Muscle of arm (tissue), 12 donors: ENCODE data around the gene PHACTR3. TPM values are rescaled to one million over a fixed set of nuclear protein-coding genes. Genes with fewer than 3 reads are reported as not detected.

Experiments used
- DNase-seq: peaks from one replicate; pipeline ENCODE4 v3.0.0-alpha.2; 2013
- polyA plus RNA-seq, 12 donors: library from polyadenylated mRNA; unstranded; fragments of 120-200 nt; gene quantifications; one replicate each; pipeline ENCODE4 v1.2.1, GENCODE V29; 2013; ENCODE audit not compliant: insufficient read length in 12 of 12

The PHACTR3 gene
- polyA plus RNA-seq, 12 donors = 4.4 to 22.4 (median 9.2) TPM; not detected in 1

GRCh38 chr20:59748619-59749191, 144.4 kb downstream of the PHACTR3 start:
- peak; percentile 82 for DNase-seq

- DNase-seq = peak; percentile 68
These were observed 145.0 kb downstream of the PHACTR3 start for GRCh38 chr20:59749301-59749700.

DNA sequence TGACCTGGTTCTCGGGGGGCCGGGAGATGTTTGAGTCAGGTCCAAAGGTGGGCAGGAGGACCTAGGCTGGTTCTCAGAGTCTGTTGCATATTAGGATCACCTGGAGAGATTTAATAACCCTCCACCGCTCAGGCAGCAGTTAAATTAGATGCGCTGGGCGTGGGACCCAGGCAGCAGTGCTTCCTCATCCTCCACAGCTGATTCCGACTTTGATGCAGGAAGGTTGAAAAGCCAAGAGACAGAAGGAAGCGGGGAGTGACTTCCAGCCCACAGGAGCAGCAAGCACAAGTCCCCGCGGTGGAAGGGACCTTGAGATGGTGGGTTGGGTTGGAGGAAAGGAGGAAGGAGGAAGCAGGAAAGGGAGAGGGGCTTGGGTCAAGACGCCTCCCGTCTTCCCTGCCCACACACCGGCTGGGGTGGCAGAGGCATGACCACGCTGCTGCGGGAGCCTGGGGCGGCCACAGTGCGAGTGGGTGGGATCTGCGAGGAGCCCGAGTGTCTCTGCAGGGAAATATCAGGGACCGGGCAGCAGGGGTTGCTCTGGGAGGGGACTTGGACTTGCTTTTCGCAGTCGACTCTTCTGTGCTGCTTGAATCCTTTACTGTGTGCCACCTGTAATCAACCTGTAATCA, 146.0 kb downstream of the PHACTR3 start:
- no peak for DNase-seq

- DNase-seq = peak; percentile 80
These were observed 146.9 kb downstream of the PHACTR3 start for GRCh38 chr20:59751075-59751711.

GRCh38 chr20:59752101-59752586, 147.8 kb downstream of the PHACTR3 start:
- peak; percentile 25 for DNase-seq

- no peak for DNase-seq
These were observed 148.5 kb downstream of the PHACTR3 start for GRCh38 chr20:59752704-59753460.

DNA sequence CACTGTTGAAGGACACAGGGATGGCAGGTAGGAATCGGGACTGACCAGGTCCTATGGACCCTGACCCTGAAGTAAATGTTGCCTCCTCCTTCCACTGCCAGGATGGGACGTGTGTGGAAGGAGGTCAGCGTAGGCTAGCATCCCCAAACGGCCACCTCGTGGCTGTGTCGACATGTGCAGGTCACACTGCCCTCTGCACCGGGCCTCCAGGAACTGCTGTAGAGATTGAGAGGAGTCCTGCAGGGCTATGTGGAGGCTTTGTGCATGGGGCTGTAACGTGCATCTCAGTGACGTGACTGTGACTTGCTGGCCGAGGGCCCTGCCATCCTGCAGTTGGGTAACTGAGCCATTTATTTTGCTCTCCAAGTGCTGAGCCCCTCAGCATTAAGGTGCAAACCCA, 149.5 kb downstream of the PHACTR3 start:
- DNase-seq = no peak

DNA sequence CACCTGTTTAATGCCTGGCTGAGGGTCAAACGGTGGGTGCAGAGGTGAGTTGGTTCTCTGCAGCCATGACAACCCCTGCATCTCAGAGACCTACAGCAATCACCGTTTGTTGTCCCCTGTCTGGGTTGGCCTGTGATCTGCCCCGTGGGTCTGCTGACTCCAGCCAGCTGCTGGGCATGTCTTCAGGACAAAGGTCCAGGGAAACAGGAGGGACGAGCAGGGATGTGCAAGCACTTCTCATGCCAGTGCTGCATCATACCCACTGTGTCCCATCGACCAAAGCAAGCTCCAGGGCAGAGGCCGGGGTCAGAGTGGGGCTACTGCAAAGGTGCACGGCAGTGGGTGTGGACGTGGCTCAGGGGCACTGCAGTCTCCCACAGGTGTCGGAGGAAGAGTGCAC, 150.2 kb downstream of the PHACTR3 start:
- DNase-seq = no peak

- DNase-seq = no peak
These were observed 151.9 kb downstream of the PHACTR3 start for GRCh38 chr20:59756241-59756640.

GRCh38 chr20:59764037-59764436, 159.7 kb downstream of the PHACTR3 start:
- no peak for DNase-seq

DNA sequence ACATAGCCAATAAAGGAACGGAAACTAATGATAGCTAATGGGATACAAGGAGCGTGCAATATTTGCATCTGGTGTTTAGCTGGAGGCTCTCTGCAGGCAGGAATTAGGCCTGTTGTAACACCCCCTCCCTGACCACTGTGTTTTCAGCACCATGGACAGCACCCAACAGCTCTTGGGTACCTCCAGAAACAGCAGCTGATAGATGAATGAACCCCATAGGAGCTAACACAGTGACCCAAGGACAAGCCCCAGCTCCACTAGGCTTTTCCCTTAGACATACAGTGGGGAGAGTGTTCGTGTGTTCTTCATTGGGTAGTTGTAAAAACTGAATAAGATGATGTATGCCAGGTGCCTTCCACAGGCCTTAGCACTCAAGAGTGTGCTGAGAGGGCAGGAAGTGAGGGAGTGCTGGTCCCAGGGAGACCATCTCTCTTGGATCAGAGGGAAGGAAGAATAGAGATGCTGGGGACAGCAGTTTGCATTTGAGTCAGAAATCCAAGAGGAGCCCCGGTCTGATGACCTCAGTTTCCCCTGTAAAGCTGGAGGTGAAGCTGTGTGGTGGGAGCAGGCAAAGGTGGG, 161.3 kb downstream of the PHACTR3 start:
- DNase-seq = no peak

GRCh38 chr20:59767656-59768055, 163.3 kb downstream of the PHACTR3 start:
- no peak for DNase-seq

DNA sequence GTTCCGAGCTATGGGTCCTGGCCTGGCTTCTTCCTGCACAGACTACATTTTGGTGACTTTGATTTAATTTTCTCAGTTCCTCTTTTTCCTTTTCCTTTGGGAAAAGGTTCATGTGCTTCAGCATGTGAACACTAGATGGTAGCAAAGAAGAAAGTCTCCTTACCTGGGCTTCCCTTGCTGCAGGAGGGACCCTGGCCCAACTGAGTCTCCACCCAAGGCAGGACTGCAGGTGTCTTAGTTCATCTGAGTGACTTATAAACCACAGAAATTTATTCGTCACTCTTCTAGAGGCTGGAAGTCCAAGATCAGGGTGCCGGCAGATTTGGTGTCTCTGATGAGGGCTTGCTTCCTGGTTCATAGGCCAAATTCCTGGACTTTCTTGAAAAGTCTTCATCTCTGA, 165.9 kb downstream of the PHACTR3 start:
- no peak for DNase-seq

DNA sequence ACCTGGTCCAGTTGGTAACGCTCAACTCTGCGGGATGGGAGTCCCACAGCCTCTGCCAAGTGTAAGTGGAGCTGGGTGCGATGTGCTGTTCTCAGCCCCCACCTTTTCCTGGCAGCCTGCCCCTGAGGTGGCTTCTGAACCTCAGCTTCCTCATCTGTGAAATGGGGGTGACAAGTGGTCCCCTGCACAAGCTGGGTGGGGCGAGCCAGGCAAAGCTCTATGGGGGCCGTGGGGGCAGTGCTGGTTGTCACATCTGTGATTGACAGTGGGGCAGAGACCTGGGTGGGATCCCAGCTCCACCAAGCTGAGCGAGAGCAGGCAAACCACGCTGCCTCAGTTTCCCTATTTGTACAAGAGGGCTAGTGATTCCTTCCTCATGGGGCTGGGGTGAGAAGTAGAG, 166.5 kb downstream of the PHACTR3 start:
- DNase-seq = no peak

DNA sequence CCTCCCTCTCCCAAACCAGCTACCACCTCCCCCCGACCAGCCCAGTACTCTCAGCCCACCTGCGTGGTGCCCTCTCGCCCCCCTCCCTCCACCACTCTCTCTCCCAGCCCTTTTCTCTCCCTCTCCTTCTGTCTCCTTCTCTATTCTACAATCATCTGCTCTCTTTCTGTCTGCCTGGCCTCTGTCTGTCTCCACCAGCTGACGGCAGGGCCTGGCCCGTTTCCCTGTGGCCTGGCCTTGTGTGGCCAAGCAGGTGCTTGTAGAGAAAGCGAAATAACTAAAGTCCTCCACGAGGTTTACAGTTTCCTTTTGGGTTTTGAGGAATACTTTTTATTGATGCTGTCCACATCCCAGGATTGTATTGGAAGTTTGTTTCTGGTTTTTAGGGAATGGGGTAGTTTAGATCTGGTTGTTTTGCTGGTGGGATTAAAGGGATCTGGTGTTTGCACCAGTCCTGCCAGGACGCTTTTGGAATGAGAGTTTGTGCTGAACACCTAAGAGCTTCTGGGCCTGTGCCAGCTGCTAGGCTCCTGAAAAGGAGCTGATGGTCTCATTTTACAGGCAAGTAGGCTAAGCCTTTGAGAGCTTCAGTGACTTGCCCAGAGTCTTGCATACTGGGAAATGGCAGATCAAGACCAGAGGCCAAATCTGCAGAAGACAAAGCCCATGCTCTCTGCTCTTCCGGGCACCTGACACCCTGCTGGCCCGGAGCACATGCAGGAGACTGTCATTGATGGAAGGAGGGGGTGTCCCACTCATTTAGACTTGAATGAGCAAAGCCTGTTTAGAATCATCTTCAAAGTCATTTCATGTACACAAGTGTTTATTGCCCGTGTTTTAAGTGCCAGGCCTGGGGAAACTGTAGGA, 167.4 kb downstream of the PHACTR3 start:
- DNase-seq = no peak

DNA sequence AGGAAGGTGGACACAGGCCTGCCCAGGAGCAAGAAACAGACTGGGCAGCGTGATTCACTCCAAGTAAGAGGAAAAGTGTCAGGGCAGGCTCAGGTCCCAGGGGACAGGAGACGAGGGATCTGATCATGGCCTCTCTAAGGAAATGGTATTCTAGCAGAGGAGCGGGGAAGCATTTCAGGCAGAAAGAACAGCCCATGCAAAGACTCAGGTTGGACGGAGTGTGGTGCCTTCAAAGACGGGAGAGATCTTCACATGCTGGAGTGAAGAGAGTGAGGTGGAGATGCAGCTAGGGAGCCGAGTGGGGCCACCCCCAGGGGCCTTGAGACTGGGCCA, 168.0 kb downstream of the PHACTR3 start:
- no peak for DNase-seq

DNA sequence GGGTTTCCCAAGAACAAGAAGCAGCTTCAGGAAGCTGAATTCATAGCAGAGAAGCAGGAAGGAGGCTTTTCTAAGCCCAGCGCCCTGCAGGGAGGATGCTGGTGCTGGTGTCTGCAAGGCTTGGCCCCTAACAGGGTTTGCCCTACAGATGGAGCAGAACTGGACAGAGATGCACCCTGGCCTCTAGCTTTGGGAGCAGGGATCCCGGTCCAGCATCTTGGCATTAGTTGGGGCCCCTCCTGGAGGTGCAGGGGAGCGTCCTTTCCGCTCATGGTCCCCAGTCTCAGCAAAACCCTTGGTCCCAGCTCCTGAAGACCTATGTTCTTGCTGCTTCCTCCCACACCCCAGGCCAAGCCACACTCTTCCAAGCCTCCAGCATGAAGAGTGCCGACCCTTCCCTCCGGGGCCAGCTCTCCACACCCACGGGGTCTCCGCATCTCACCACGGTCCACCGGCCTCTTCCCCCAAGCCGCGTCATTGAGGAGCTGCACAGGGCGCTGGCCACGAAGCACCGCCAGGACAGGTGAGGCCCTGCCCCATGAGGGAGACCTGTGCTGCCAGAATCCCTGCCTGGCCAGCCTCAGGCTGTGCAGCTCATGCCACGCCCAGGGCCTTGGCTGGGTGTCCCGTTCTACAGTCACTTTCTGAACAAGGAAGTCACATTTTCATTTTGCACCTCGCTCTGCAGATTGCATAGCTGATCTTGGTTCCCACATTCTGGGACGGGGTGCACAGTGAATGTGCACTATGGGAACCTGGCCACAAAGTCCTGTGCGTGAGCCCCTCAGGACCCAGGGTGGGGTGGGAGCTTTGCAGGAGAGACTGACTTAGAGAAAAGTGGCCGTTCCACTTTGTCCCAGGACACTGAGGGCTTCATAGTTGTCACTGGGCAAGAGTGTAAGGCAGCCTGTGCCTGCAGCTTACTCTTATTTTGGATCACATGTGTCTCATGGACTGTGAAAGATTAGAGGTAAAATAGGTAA, 168.9 kb downstream of the PHACTR3 start:
- no peak for DNase-seq

- no peak for DNase-seq
These were observed 169.9 kb downstream of the PHACTR3 start for GRCh38 chr20:59774204-59774641.

DNA sequence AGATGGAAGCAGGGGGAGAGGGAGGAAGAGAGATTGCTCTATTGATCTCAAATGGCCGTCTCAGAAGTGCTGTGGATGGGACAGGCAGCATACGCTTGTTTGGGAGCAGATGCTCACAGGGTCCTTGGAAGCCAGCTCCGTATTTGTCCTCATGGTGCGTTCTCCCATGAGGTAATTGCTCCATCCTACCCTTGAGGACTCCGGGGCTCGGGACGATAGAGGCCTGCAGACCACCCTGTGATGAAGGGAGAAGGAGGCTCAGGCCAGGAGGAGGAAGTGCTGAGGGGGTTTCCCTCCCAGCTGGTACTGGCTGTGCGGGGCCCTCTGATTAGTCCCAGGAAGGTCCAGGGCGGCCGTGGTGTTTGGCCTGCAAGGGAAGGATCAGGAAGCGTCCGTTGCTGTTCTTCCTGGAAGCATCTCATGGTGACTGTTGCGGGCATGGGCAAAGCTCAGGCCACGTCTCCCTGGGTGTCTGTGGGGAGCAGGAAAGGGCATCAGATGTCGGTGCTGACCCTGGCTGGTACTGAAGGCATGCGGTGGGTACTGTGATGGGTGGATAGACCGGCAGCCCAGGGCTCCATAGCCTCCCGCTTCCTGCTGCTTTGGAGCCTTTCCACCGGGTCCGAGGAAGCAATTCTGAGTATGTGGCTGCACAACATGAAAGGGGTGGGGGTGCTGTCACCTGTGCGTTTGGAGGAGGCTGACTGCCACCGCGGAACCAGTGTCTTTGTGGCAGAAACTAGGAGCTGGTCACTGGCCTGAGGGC, 170.8 kb downstream of the PHACTR3 start:
- DNase-seq = no peak
